Endothelial cell of umbilical vein (primary cell): ENCODE measurements around the gene FXYD7. TPM values are rescaled to one million over a fixed set of nuclear protein-coding genes. Genes with fewer than 3 reads are reported as not detected.

Experiments used
- BruUV-seq: library from RNA; stranded (reverse); fragments of 400-500 nt; replicated peaks from 2 replicates; lab custom pipeline; 2021; lab: Mats Ljungman, UMichigan
- CTCF ChIA-PET: fragments of 300-600, 350-600 bp; sonication (Branson Sonifier 250); formaldehyde crosslinking; loops from one replicate; lab custom pipeline; 2021; ENCODE audit warnings: antibody characterized with exemption, inconsistent platforms; lab: Charles Lee
- POLR2A ChIA-PET: fragments of 300-600, 350-600 bp; sonication (Branson Sonifier 250); formaldehyde crosslinking; loops from one replicate; lab custom pipeline; 2021; ENCODE audit warnings: antibody characterized with exemption, inconsistent platforms; lab: Charles Lee
- DNase-seq: peaks from one replicate; pipeline ENCODE4 v3.0.0-alpha.2; 2011; ENCODE audit warnings: low read depth, low spot score
- FAIRE-seq: peaks from 2 replicates; lab custom pipeline; 2011; peaks lifted over from hg19 to GRCh38; lab: Jason Lieb, UNC
- H2AFZ ChIP-seq: 2 replicates; pipeline ENCODE4 v1.6.0; 2012; ENCODE audit warnings: low read depth, low read length, control low read depth, inconsistent platforms
- H3K27ac ChIP-seq: 2 replicates; pipeline ENCODE4 v1.5.1; 2011; ENCODE audit warnings: low read depth, mild to moderate bottlenecking, control low read depth, low read length, moderate library complexity; ENCODE audit not compliant: insufficient read depth
- H3K27me3 ChIP-seq, 2 experiments: 2 replicates each; pipeline versions ENCODE4 v1.6.0 to v1.6.1; 2011; ENCODE audit warnings: low read length in 2 of 2, mixed read lengths in 1 of 2; ENCODE audit not compliant: control insufficient read depth in 2 of 2, insufficient read depth in 2 of 2
- H3K36me3 ChIP-seq, 2 experiments: 2 replicates in 1 of 2; 3 replicates in 1 of 2; pipeline ENCODE4 v1.5.1; 2011; ENCODE audit warnings: low read length in 2 of 2, mild to moderate bottlenecking in 1 of 2, moderate library complexity in 1 of 2; ENCODE audit not compliant: control insufficient read depth in 2 of 2, insufficient read depth in 2 of 2; ENCODE audit errors: extremely low read depth in 1 of 2
- H3K4me1 ChIP-seq: 3 replicates; pipeline ENCODE4 v1.5.1; 2011; ENCODE audit warnings: mild to moderate bottlenecking, low read length; ENCODE audit not compliant: control insufficient read depth, insufficient read depth; ENCODE audit errors: extremely low read depth
- H3K4me2 ChIP-seq: 2 replicates; pipeline ENCODE4 v1.6.1; 2011; ENCODE audit warnings: low read length, control low read depth, mixed read lengths; ENCODE audit not compliant: insufficient read depth
- H3K4me3 ChIP-seq, 3 experiments: fragments of 200-600 bp in 1 of 3; sonication (generic), shearing (Covaris generic) in 1 of 3; replicated peaks in 1 of 3; 2 replicates each; pipeline ENCODE4 v1.5.1; 2011 to 2016; ENCODE audit warnings: control low read depth in 3 of 3, low read length in 3 of 3, mild to moderate bottlenecking in 2 of 3, inconsistent platforms in 1 of 3, low read depth in 1 of 3, moderate library complexity in 1 of 3; ENCODE audit not compliant: insufficient read depth in 1 of 3
- H3K79me2 ChIP-seq: 2 replicates; pipeline ENCODE4 v1.6.0; 2012; ENCODE audit warnings: low read length, inconsistent platforms; ENCODE audit not compliant: control insufficient read depth, insufficient read depth
- H3K9ac ChIP-seq: replicated peaks from 2 replicates; pipeline ENCODE3; 2011; ENCODE audit warnings: low read length, control low read depth; ENCODE audit not compliant: insufficient read depth; ENCODE audit errors: extremely low read depth
- H3K9me1 ChIP-seq: replicated peaks from 3 replicates; pipeline ENCODE4 v1.6.0; 2011; ENCODE audit warnings: mild to moderate bottlenecking, low read length; ENCODE audit not compliant: control insufficient read depth, insufficient read depth; ENCODE audit errors: extremely low read depth
- H3K9me3 ChIP-seq: replicated peaks from 2 replicates; pipeline ENCODE4 v1.5.1; 2012; ENCODE audit warnings: low read length, inconsistent platforms; ENCODE audit not compliant: control insufficient read depth, insufficient read depth
- H4K20me1 ChIP-seq: replicated peaks from 2 replicates; pipeline ENCODE3; 2011; ENCODE audit warnings: mild to moderate bottlenecking, low read length; ENCODE audit not compliant: control insufficient read depth, insufficient read depth; ENCODE audit errors: extremely low read depth
- EZH2 ChIP-seq: IDR thresholded peaks from 2 replicates; pipeline ENCODE4 v1.6.1; 2012; ENCODE audit warnings: borderline replicate concordance, low read depth, mild to moderate bottlenecking, moderate library complexity, low read length, inconsistent platforms; ENCODE audit not compliant: severe bottlenecking
- JUN ChIP-seq: IDR thresholded peaks from 2 replicates; pipeline ENCODE4 v1.6.1; 2011; ENCODE audit warnings: borderline replicate concordance, low read depth; ENCODE audit not compliant: insufficient read length, insufficient read depth
- MAX ChIP-seq: IDR thresholded peaks from 2 replicates; pipeline ENCODE4 v1.6.1; 2011; ENCODE audit not compliant: insufficient read depth, insufficient read length
- POLR2A ChIP-seq: IDR thresholded peaks from 2 replicates; pipeline ENCODE4 v1.6.1; 2012; ENCODE audit warnings: low read depth, mild to moderate bottlenecking, control low read depth, low read length
- dilution Hi-C: fragments of 300-500 bp; cut with MboI; formaldehyde crosslinking; loops from one replicate; pipeline ENCODE4 v1.15.0; 2019; ENCODE audit warnings: low sequenced_read_pairs; ENCODE audit not compliant: extremely low pct_ligation_motif_present
- intact Hi-C: fragments of 100-400 bp; cut with micrococcal nuclease; formaldehyde crosslinking; loops from one replicate; pipeline ENCODE4 v1.10.0; 2022
- polyA plus RNA-seq, 4 experiments: library from polyadenylated mRNA; depleted of rRNA in 3 of 4; stranded (reverse) in 3 of 4; unstranded in 1 of 4; fragments of >200 nt; gene quantifications; 2 replicates each; pipeline versions ENCODE4 v1.2.1 to v1.2.3, GENCODE V29; 2011 to 2012; ENCODE audit warnings: missing spikeins in 1 of 4
- total RNA-seq: library from RNA; stranded (reverse); gene quantifications from 2 replicates; pipeline ENCODE4 v1.2.3, GENCODE V29; 2021
- TF ChIP-seq, protein P1 (sequence below), 2 donors: IDR thresholded peaks; 1 replicate in 1 of 2; 2 replicates in 1 of 2; pipeline ENCODE4 v1.5.1; 2011; ENCODE audit warnings: low read length in 2 of 2, mild to moderate bottlenecking in 2 of 2, moderate library complexity in 2 of 2, control low read depth in 1 of 2, inconsistent platforms in 1 of 2, low read depth in 1 of 2; ENCODE audit not compliant: insufficient read depth in 1 of 2; ENCODE audit errors: extremely low read depth in 1 of 2

FXYD7 gene
- total and polyA plus RNA-seq, 2 donors (not counting 3 experiments of a cell fraction or from before 2014, with no cell fraction given): not detected

- ChIA-PET CTCF (interaction anchor here (0.6 to 3.5 kb wide), 17 partner anchors 11 to 326 kb away, joined by 3 to 73 read pairs (median 4); partner anchors contain the start of genes FXYD3, FXYD5 and USF2), POLR2A (interaction anchor here (0.5 to 1.0 kb wide), 3 partner anchors 45 to 409 kb away, joined by 3 to 5 read pairs (median 4); no protein-coding TSS in a partner anchor)
- H3K4me3 ChIP-seq: no peak overlapping the region
- H3K9ac ChIP-seq: no peak overlapping the region
- peaks cover 16 to 17% of the 10 kb centered on the region in 2 experiments for H3K27me3 ChIP-seq
- BruUV-seq: no TSS peak
- dilution Hi-C loops (no loop called here), intact Hi-C loops (loop anchor here (1.0 to 5.0 kb wide), 4 partner anchors 11 to 180 kb away; partner anchors contain the start of genes USF2 and ZNF792)
- H3K4me1 ChIP-seq: peaks cover 11% of the 10 kb centered on the region
- no peak for TF ChIP-seq EZH2
- H3K79me2 ChIP-seq: no peaks in the 10 kb centered on the region
- peak overlapping the region; percentile 31 for H2AFZ ChIP-seq
- no peaks in the 10 kb centered on the region for H3K9me1 ChIP-seq
- FAIRE-seq (no peak), DNase-seq (no peak)
- H3K9me3 ChIP-seq: no peaks in the 10 kb centered on the region
- H4K20me1 ChIP-seq: no peaks in the 10 kb centered on the region
- H3K27ac ChIP-seq: no peak overlapping the region
- peak overlapping the region; percentile 71 for H3K4me2 ChIP-seq
- H3K36me3 ChIP-seq: no peaks in the 10 kb centered on the region
These were observed 1.0 kb upstream of the FXYD7 start for GRCh38 chr19:35141837-35142605.

GRCh38 chr19:35142606-35143230 lies 337 bp upstream of the FXYD7 start:
- peak overlapping the region; percentile 19 for H3K4me2 ChIP-seq
- POLR2A ChIA-PET: no interaction called here
- H3K4me1 ChIP-seq: peaks cover 11% of the 10 kb centered on the region
- peak overlapping the region in 1 of 3 experiments; percentile 9 for H3K4me3 ChIP-seq
- peaks cover 16 to 17% of the 10 kb centered on the region in 2 experiments for H3K27me3 ChIP-seq
- intact Hi-C loops: loop anchor here (1.0 to 5.0 kb wide), 2 partner anchors 126 to 180 kb away; partner anchors contain the start of genes USF2 and ZNF792
- H3K36me3 ChIP-seq: no peaks in the 10 kb centered on the region
- dilution Hi-C loops: no loop called here
- H3K9me1 ChIP-seq: no peaks in the 10 kb centered on the region
- BruUV-seq: no TSS peak
- TF ChIP-seq, protein P1, sequence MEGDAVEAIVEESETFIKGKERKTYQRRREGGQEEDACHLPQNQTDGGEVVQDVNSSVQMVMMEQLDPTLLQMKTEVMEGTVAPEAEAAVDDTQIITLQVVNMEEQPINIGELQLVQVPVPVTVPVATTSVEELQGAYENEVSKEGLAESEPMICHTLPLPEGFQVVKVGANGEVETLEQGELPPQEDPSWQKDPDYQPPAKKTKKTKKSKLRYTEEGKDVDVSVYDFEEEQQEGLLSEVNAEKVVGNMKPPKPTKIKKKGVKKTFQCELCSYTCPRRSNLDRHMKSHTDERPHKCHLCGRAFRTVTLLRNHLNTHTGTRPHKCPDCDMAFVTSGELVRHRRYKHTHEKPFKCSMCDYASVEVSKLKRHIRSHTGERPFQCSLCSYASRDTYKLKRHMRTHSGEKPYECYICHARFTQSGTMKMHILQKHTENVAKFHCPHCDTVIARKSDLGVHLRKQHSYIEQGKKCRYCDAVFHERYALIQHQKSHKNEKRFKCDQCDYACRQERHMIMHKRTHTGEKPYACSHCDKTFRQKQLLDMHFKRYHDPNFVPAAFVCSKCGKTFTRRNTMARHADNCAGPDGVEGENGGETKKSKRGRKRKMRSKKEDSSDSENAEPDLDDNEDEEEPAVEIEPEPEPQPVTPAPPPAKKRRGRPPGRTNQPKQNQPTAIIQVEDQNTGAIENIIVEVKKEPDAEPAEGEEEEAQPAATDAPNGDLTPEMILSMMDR (IDR thresholded peaks at IDR 0.05; ENCODE audit: extremely low read depth in 1 of 2, insufficient read depth in 1 of 2, low read depth in 1 of 2, low read length in 2 of 2): peak; percentile 13 to 58
- TF ChIP-seq POLR2A (no peak), JUN (no peak), MAX (no peak)
- no peak overlapping the region for H3K27ac ChIP-seq
- no peaks in the 10 kb centered on the region for H3K9me3 ChIP-seq
- peak; percentile 43 for DNase-seq
- H4K20me1 ChIP-seq: no peaks in the 10 kb centered on the region
- H3K79me2 ChIP-seq: no peaks in the 10 kb centered on the region
- CTCF ChIA-PET: interaction anchor here (0.6 to 3.5 kb wide), 16 partner anchors 11 to 573 kb away, joined by 3 to 73 read pairs (median 4); partner anchors contain the start of genes FXYD5 and USF2
- H3K9ac ChIP-seq: no peak overlapping the region
- peak overlapping the region; percentile 40 for H2AFZ ChIP-seq
- peak; percentile 38 for FAIRE-seq
